Left kidney (tissue), 2 donors: ENCODE results near the gene MEOX2. TPM values are rescaled to one million over a fixed set of nuclear protein-coding genes. Genes with fewer than 3 reads are reported as not detected.

Source experiments
- DNase-seq: peaks from one replicate; pipeline ENCODE4 v3.0.0-alpha.2; 2013
- polyA plus RNA-seq: library from polyadenylated mRNA; unstranded; fragments of 120-200 nt; gene quantifications from one replicate; pipeline ENCODE4 v1.2.1, GENCODE V29; 2013; ENCODE audit not compliant: insufficient read length

The MEOX2 gene
- polyA plus RNA-seq, 1 donor, result 1.6 TPM

GRCh38 chr7:15681631-15682030 is 4.9 kb downstream of the MEOX2 start:
- DNase-seq, result no peak

- no peak for DNase-seq
These were observed 5.3 kb downstream of the MEOX2 start for GRCh38 chr7:15681186-15681585.

GRCh38 chr7:15680446-15680845 is 6.0 kb downstream of the MEOX2 start:
- DNase-seq, result no peak

GRCh38 chr7:15679306-15679705 is 7.2 kb downstream of the MEOX2 start:
- DNase-seq, result no peak

- no peak for DNase-seq
These were observed 7.8 kb downstream of the MEOX2 start for GRCh38 chr7:15678653-15679052.

GRCh38 chr7:15675379-15675778 is 11.1 kb downstream of the MEOX2 start:
- no peak for DNase-seq

GRCh38 chr7:15674586-15674985 is 11.9 kb downstream of the MEOX2 start:
- no peak for DNase-seq

- no peak for DNase-seq
These were observed 16.9 kb downstream of the MEOX2 start for GRCh38 chr7:15669443-15670090.

- no peak for DNase-seq
These were observed 18.5 kb downstream of the MEOX2 start for GRCh38 chr7:15667991-15668390.

GRCh38 chr7:15662451-15662850 is 24.0 kb downstream of the MEOX2 start:
- DNase-seq, result no peak

GRCh38 chr7:15658247-15658646 is 28.2 kb downstream of the MEOX2 start:
- DNase-seq, result no peak

- no peak for DNase-seq
These were observed 33.6 kb downstream of the MEOX2 start for GRCh38 chr7:15652776-15653290.

- no peak for DNase-seq
These were observed 34.8 kb downstream of the MEOX2 start for GRCh38 chr7:15651693-15652092.

- DNase-seq, result no peak
These were observed 35.7 kb downstream of the MEOX2 start for GRCh38 chr7:15650787-15651186.

GRCh38 chr7:15648461-15648961 is 38.0 kb downstream of the MEOX2 start:
- DNase-seq, result peak; percentile 53

GRCh38 chr7:15647309-15647708 is 39.2 kb downstream of the MEOX2 start:
- DNase-seq, result no peak

GRCh38 chr7:15643000-15643705 is 43.3 kb downstream of the MEOX2 start:
- no peak for DNase-seq

GRCh38 chr7:15628876-15629275 is 57.6 kb downstream of the MEOX2 start:
- DNase-seq, result no peak

- DNase-seq, result no peak
These were observed 60.4 kb downstream of the MEOX2 start for GRCh38 chr7:15626041-15626440.

- no peak for DNase-seq
These were observed 61.0 kb downstream of the MEOX2 start for GRCh38 chr7:15625466-15625865.

GRCh38 chr7:15621468-15621867 is 65.0 kb downstream of the MEOX2 start:
- no peak for DNase-seq

GRCh38 chr7:15620491-15621185 is 65.8 kb downstream of the MEOX2 start:
- DNase-seq, result peak; percentile 11

GRCh38 chr7:15618275-15618674 is 68.2 kb downstream of the MEOX2 start:
- DNase-seq, result no peak
